Endodermal cell (in vitro differentiated cells): ENCODE data around the gene NPPC. TPM values are rescaled to one million over a fixed set of nuclear protein-coding genes. Genes with fewer than 3 reads are reported as not detected.

Experiments used
- DNase-seq: peaks from one replicate; pipeline ENCODE4 v3.0.0-alpha.2; 2017
- H3K27ac ChIP-seq: 2 replicates; pipeline ENCODE4 v1.5.1; 2013; ENCODE audit warnings: mild to moderate bottlenecking, low read depth, low read length, moderate library complexity
- H3K27me3 ChIP-seq: 2 replicates; pipeline ENCODE4 v1.6.1; 2013; ENCODE audit warnings: mild to moderate bottlenecking, low read length, moderate library complexity; ENCODE audit not compliant: insufficient read depth, control insufficient read depth, poor library complexity, severe bottlenecking
- H3K36me3 ChIP-seq: 2 replicates; pipeline ENCODE4 v1.7.0; 2013; ENCODE audit warnings: mild to moderate bottlenecking, low read length, moderate library complexity; ENCODE audit not compliant: control insufficient read depth, insufficient read depth
- H3K4me1 ChIP-seq: one replicate; pipeline ENCODE4 v1.7.0; 2013; ENCODE audit warnings: low read length; ENCODE audit not compliant: control insufficient read depth, insufficient read depth
- H3K4me3 ChIP-seq: 2 replicates; pipeline ENCODE4 v1.5.1; 2013; ENCODE audit warnings: mild to moderate bottlenecking, low read length, moderate library complexity
- H3K9ac ChIP-seq: 2 replicates; pipeline ENCODE4 v1.6.1; 2013; ENCODE audit warnings: mild to moderate bottlenecking, low read length, moderate library complexity; ENCODE audit not compliant: poor library complexity, severe bottlenecking; ENCODE audit errors: extremely low read depth
- H3K9me3 ChIP-seq: 2 replicates; pipeline ENCODE4 v1.6.1; 2013; ENCODE audit warnings: mild to moderate bottlenecking, low read length, moderate library complexity; ENCODE audit not compliant: control insufficient read depth
- H3K27ac Mint-ChIP-seq: 2 replicates; pipeline ENCODE4 v1.8.0; 2020; ENCODE audit warnings: mixed read lengths
- H3K27me3 Mint-ChIP-seq: 2 replicates; pipeline ENCODE4 v1.8.0; 2021; ENCODE audit warnings: mild to moderate bottlenecking, mixed read lengths; ENCODE audit not compliant: insufficient read depth
- H3K36me3 Mint-ChIP-seq: 2 replicates; pipeline ENCODE4 v1.8.0; 2020; ENCODE audit warnings: low read depth, mixed read lengths
- H3K4me1 Mint-ChIP-seq: 2 replicates; pipeline ENCODE4 v1.8.0; 2020; ENCODE audit warnings: mixed read lengths
- H3K4me3 Mint-ChIP-seq: 2 replicates; pipeline ENCODE4 v1.8.0; 2020; ENCODE audit warnings: mild to moderate bottlenecking, moderate library complexity, mixed read lengths
- H3K9me3 Mint-ChIP-seq: 2 replicates; pipeline ENCODE4 v1.8.0; 2020; ENCODE audit warnings: mild to moderate bottlenecking, mixed read lengths
- WGBS, 2 experiments: methylation state at CpG; one replicate each; pipeline versions ENCODE4 v1.1.5 to v1.1.7; 2013; ENCODE audit warnings: missing lambda C conversion rate in 2 of 2, mixed read lengths in 1 of 2; ENCODE audit not compliant: insufficient coverage in 1 of 2, insufficient read length in 1 of 2; 5-methylcytosine and 5-hydroxymethylcytosine counted together
- total RNA-seq, 2 donors: library from RNA; stranded (reverse); fragmentation: NEBNext Ultra II Directional in 1 of 2; extraction: Animal tissue kit (Norgen Biotek cat#: 25700) in 1 of 2; gene quantifications; 2 replicates in 1 of 2; 3 replicates in 1 of 2; pipeline ENCODE4 v1.2.1, GENCODE V29; 2021
- TF ChIP-seq, protein P1 (sequence below): fragments of 200-600 bp; sonication (generic); conservative IDR thresholded peaks from 2 replicates; pipeline ENCODE4 v1.5.0; 2021; ENCODE audit warnings: antibody characterized with exemption, mild to moderate bottlenecking

The NPPC gene
- total RNA-seq, 2 donors from 2014 or later = 0.84 TPM; not detected in 1

DNA sequence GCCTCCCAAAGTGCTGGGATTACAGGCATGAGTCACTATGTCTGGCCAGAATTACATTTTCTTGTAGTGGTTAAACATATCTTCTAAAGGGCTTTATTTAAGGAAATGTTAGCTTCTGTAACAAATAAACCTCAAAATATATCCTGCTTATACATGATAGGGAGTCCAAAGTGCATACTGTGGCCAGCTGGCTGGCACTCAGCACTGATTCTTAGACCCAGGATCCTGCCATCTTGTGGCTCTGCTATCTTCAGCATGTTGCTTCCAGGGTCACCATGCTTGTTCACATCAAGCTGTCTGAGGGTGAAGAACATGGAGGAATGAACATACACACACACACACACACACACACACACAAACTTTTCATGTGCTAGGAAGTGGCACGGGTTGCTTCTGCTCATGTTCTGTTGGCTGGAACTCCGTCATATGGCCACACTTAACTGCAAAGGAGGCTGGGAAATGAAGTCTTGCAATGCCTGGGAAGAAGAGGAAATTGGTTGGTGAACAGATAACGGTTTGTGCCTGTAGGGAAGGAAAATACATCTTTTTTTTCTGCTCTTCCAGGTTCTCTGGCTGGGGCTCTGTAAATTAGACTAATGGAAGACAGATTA lies 40.0 kb downstream of the NPPC start:
- Histone ChIP-seq H3K27ac (no peak overlapping the region), H3K4me1 (no peaks in the 10 kb centered on the region), H3K27me3 (no peaks in the 10 kb centered on the region), H3K9ac (no peak overlapping the region), H3K4me3 (no peak overlapping the region), H3K36me3 (no peaks in the 10 kb centered on the region), H3K9me3 (no peaks in the 10 kb centered on the region)
- Mint-ChIP-seq H3K4me1 (no peaks in the 10 kb centered on the region), H3K9me3 (peaks cover 6% of the 10 kb centered on the region), H3K36me3 (no peaks in the 10 kb centered on the region), H3K27me3 (peaks cover 17% of the 10 kb centered on the region), H3K27ac (no peak overlapping the region), H3K4me3 (no peak overlapping the region)
- WGBS, 2 experiments = 77 to 93% methylated on average over 2 to 3 of the region's 3 CpGs
- TF ChIP-seq, protein P1, sequence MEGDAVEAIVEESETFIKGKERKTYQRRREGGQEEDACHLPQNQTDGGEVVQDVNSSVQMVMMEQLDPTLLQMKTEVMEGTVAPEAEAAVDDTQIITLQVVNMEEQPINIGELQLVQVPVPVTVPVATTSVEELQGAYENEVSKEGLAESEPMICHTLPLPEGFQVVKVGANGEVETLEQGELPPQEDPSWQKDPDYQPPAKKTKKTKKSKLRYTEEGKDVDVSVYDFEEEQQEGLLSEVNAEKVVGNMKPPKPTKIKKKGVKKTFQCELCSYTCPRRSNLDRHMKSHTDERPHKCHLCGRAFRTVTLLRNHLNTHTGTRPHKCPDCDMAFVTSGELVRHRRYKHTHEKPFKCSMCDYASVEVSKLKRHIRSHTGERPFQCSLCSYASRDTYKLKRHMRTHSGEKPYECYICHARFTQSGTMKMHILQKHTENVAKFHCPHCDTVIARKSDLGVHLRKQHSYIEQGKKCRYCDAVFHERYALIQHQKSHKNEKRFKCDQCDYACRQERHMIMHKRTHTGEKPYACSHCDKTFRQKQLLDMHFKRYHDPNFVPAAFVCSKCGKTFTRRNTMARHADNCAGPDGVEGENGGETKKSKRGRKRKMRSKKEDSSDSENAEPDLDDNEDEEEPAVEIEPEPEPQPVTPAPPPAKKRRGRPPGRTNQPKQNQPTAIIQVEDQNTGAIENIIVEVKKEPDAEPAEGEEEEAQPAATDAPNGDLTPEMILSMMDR = no peak
- no peak for DNase-seq

GRCh38 chr2:231884438-231885140 lies 41.6 kb downstream of the NPPC start:
- H3K36me3 Mint-ChIP-seq = no peaks in the 10 kb centered on the region
- WGBS, 2 experiments = 86 to 98% methylated on average over 7 to 8 of the region's 8 CpGs

DNA sequence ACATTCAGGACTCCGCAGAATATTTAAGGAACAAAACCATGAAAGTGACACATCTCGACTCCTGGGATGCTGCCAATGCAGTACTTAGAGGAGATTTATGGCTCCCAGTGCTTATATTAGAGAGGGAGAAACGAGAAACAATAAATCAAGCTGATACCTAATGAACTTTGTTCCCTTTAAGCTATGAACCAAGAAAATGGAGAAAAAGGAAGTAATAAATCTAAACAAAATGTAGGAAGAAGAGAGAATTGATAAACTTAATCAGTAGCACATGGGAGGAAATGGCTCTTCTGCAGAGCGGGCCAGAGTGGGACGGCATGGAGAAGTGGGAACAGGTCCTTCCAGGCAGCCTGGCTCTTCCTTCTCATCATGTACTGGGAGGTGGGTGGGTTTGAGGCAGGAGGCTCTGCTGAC lies 42.7 kb downstream of the NPPC start:
- WGBS, 2 experiments = 94 to 95% methylated on average over 3 to 5 of the region's 5 CpGs
- Mint-ChIP-seq H3K4me3 (no peak overlapping the region), H3K36me3 (no peaks in the 10 kb centered on the region), H3K9me3 (peaks cover 6% of the 10 kb centered on the region), H3K27me3 (peaks cover 17% of the 10 kb centered on the region), H3K4me1 (no peaks in the 10 kb centered on the region), H3K27ac (no peak overlapping the region)
- Histone ChIP-seq H3K9ac (no peak overlapping the region), H3K36me3 (no peaks in the 10 kb centered on the region), H3K4me1 (no peaks in the 10 kb centered on the region), H3K4me3 (no peak overlapping the region), H3K9me3 (no peaks in the 10 kb centered on the region), H3K27ac (no peak overlapping the region), H3K27me3 (no peaks in the 10 kb centered on the region)
- DNase-seq = no peak
- TF ChIP-seq, protein P1 = no peak

More at GRCh38 chr2:231884438-231885140, 41.6 kb downstream of the NPPC start:
- no peak overlapping the region for H3K9ac ChIP-seq
- H3K27ac Mint-ChIP-seq = no peak overlapping the region
- peaks cover 17% of the 10 kb centered on the region for H3K27me3 Mint-ChIP-seq
- no peak overlapping the region for H3K4me3 ChIP-seq
- TF ChIP-seq, protein P1 = no peak
- peaks cover 6% of the 10 kb centered on the region for H3K9me3 Mint-ChIP-seq
- H3K27me3 ChIP-seq = no peaks in the 10 kb centered on the region
- H3K4me1 Mint-ChIP-seq = no peaks in the 10 kb centered on the region
- H3K9me3 ChIP-seq = no peaks in the 10 kb centered on the region
- no peak overlapping the region for H3K27ac ChIP-seq
- no peak overlapping the region for H3K4me3 Mint-ChIP-seq
- no peak for DNase-seq
- H3K36me3 ChIP-seq = no peaks in the 10 kb centered on the region
- H3K4me1 ChIP-seq = no peaks in the 10 kb centered on the region
